ENCODE results near the gene CENATAC.

DNA sequence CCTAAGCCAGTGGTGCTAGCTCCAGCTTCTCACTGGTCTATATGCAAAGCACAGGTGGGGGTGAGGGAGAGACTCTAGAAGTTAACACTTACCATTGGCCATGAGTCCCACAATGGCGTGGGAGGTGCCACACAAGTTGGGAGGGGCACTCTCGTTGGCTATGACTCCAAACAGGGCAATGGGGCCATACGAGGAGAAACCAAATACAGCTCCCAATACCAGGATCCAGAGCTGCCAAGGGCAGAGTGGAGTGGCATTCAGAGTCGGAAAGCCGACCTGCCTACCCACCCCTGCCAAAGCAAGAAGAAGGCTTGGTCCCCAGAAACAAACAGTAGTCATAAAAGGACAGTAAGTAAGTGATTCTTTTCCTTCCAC lies 27.1 kb downstream of the CENATAC start:
- TF ChIP-seq POLR2A (IDR thresholded peaks at IDR 0.05): no peak
- TF ChIP-seq, protein P1, sequence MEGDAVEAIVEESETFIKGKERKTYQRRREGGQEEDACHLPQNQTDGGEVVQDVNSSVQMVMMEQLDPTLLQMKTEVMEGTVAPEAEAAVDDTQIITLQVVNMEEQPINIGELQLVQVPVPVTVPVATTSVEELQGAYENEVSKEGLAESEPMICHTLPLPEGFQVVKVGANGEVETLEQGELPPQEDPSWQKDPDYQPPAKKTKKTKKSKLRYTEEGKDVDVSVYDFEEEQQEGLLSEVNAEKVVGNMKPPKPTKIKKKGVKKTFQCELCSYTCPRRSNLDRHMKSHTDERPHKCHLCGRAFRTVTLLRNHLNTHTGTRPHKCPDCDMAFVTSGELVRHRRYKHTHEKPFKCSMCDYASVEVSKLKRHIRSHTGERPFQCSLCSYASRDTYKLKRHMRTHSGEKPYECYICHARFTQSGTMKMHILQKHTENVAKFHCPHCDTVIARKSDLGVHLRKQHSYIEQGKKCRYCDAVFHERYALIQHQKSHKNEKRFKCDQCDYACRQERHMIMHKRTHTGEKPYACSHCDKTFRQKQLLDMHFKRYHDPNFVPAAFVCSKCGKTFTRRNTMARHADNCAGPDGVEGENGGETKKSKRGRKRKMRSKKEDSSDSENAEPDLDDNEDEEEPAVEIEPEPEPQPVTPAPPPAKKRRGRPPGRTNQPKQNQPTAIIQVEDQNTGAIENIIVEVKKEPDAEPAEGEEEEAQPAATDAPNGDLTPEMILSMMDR (IDR thresholded peaks at IDR 0.05): no peak
